22Rv1 (cell line): ENCODE results near the gene BSND.

ENCODE experiments used
- ZFX ChIP-seq: fragments of 450-650 bp; IDR thresholded peaks from 2 replicates; pipeline ENCODE4 v1.6.1; 2017; ENCODE audit warnings: antibody characterized with exemption, borderline replicate concordance
- TF ChIP-seq, protein P1 (sequence below): fragments of 450-650 bp; IDR thresholded peaks from 2 replicates; pipeline ENCODE4 v1.5.1; 2017; ENCODE audit warnings: mild to moderate bottlenecking

DNA sequence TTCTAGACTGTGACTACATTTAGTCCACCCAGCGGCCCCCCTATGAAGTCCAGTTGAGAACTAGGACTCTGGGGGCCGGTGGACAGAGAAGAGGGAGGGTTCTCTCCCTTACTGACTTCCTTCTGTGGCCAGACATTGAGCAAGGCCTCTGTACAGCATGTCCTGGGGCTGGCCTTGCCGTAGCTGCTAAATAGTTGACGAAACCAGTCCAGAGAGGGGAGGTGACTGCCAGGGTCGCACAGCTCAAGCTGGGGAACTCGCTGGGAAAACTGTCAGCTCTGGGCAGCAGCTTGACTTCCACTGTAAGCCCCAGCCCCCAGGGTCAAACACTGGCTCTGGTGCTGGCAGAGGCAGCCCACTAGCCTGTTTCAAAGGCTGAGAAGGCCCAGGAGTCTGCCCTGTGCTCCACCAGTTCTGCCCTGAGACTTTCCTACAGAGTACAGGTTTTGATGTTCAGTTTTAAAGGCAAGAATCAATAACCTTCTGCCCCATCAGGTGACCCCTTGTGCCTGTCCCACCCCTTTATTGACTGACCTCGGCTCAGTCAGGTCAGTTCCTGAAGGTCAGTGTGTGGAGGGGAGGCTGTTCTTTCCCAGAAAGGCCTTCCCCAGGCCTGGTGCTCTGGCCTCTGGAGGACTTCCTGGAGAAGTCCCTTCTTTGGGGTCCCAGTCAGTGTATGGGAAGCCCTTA, 54.7 kb downstream of the BSND start:
- TF ChIP-seq, protein P1, sequence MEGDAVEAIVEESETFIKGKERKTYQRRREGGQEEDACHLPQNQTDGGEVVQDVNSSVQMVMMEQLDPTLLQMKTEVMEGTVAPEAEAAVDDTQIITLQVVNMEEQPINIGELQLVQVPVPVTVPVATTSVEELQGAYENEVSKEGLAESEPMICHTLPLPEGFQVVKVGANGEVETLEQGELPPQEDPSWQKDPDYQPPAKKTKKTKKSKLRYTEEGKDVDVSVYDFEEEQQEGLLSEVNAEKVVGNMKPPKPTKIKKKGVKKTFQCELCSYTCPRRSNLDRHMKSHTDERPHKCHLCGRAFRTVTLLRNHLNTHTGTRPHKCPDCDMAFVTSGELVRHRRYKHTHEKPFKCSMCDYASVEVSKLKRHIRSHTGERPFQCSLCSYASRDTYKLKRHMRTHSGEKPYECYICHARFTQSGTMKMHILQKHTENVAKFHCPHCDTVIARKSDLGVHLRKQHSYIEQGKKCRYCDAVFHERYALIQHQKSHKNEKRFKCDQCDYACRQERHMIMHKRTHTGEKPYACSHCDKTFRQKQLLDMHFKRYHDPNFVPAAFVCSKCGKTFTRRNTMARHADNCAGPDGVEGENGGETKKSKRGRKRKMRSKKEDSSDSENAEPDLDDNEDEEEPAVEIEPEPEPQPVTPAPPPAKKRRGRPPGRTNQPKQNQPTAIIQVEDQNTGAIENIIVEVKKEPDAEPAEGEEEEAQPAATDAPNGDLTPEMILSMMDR = no peak
- no peak for TF ChIP-seq ZFX
